ENCODE data around the gene SMYD3.
A peak's percentile ranks its signal among the peaks of the same experiment; 100 is the strongest.

Gene SMYD3

GRCh38 chr1:245800901-245801605, 706.0 kb downstream of the SMYD3 start:
- Histone ChIP-seq H3K36me3 (ENCODE audit: control insufficient read depth in 2 of 2, insufficient read depth in 1 of 2, low read length in 2 of 2) (no peaks in the 10 kb centered on the region), H3K27ac (ENCODE audit: extremely low read depth, low read depth, low read length) (no peak overlapping the region), H3K9me3 (ENCODE audit: control insufficient read depth, insufficient read depth, low read depth, low read length) (no peaks in the 10 kb centered on the region), H3K4me3 (ENCODE audit: low read depth, low read length) (no peak overlapping the region), H3K4me1 (ENCODE audit: control insufficient read depth, insufficient read depth, low read length) (no peaks in the 10 kb centered on the region)
- POLR2A ChIA-PET, result no interaction called here
- TF ChIP-seq ZNF571 (tag by site-specific recombination; IDR thresholded peaks at IDR 0.05), result no peak
- no peak for TF ChIP-seq HOXC10 (CRISPR knock-in tag; IDR thresholded peaks at IDR 0.05)
- no peak for TF ChIP-seq ZNF768 (tag by site-specific recombination; IDR thresholded peaks at IDR 0.05)
- TF ChIP-seq ZNF585B (tag by site-specific recombination; IDR thresholded peaks at IDR 0.05), result no peak
- TF ChIP-seq ZNF843 (tag by site-specific recombination; IDR thresholded peaks at IDR 0.05), result 0 out of 2 replicates have a peak, but pooled peaks have one; percentile 14
- no peak for TF ChIP-seq ZNF623 (tag by site-specific recombination; IDR thresholded peaks at IDR 0.05)
- CTCF ChIA-PET, result no interaction called here

- POLR2A ChIA-PET, result no interaction called here
- CTCF ChIA-PET, result interaction anchor here (0.7 to 1.4 kb wide), 2 partner anchors 61 to 419 kb away, joined by 3 to 4 read pairs; no protein-coding TSS in a partner anchor
- TF ChIP-seq ZNF184 (tag by site-specific recombination; IDR thresholded peaks at IDR 0.05) (no peak), ZNF544 (tag by site-specific recombination; IDR thresholded peaks at IDR 0.05) (no peak), ZSCAN4 (tag by site-specific recombination; IDR thresholded peaks at IDR 0.05) (0 out of 2 replicates have a peak, but pooled peaks have one; percentile 15)
- Histone ChIP-seq H3K36me3 (ENCODE audit: control insufficient read depth in 2 of 2, insufficient read depth in 1 of 2, low read length in 2 of 2) (no peaks in the 10 kb centered on the region), H3K4me1 (ENCODE audit: control insufficient read depth, insufficient read depth, low read length) (no peaks in the 10 kb centered on the region), H3K27ac (ENCODE audit: extremely low read depth, low read depth, low read length) (no peak overlapping the region), H3K9me3 (ENCODE audit: control insufficient read depth, insufficient read depth, low read depth, low read length) (no peaks in the 10 kb centered on the region), H3K4me3 (ENCODE audit: low read depth, low read length) (no peak overlapping the region)
Observed at GRCh38 chr1:245798349-245798711, 708.7 kb downstream of the SMYD3 start.

GRCh38 chr1:245797592-245798348, 709.3 kb downstream of the SMYD3 start:
- no peaks in the 10 kb centered on the region for H3K9me3 ChIP-seq (ENCODE audit: control insufficient read depth, insufficient read depth, low read depth, low read length)
- ChIA-PET CTCF (interaction anchor here (0.7 to 1.4 kb wide), 3 partner anchors 61 to 420 kb away, joined by 3 to 4 read pairs (median 4); no protein-coding TSS in a partner anchor), POLR2A (no interaction called here)
- no peaks in the 10 kb centered on the region for H3K36me3 ChIP-seq (ENCODE audit: control insufficient read depth in 2 of 2, insufficient read depth in 1 of 2, low read length in 2 of 2)
- H3K4me3 ChIP-seq (ENCODE audit: low read depth, low read length), result no peak overlapping the region
- no peak overlapping the region for H3K27ac ChIP-seq (ENCODE audit: extremely low read depth, low read depth, low read length)
- H3K4me1 ChIP-seq (ENCODE audit: control insufficient read depth, insufficient read depth, low read length), result no peaks in the 10 kb centered on the region
- TF ChIP-seq ZNF664 (tag by site-specific recombination; IDR thresholded peaks at IDR 0.05) (no peak), ZNF561 (tag by site-specific recombination; IDR thresholded peaks at IDR 0.05; ENCODE audit: borderline replicate concordance) (no peak), MYNN (tag by site-specific recombination; IDR thresholded peaks at IDR 0.05; ENCODE audit: borderline replicate concordance) (no peak), ZNF138 (tag by site-specific recombination; IDR thresholded peaks at IDR 0.05; ENCODE audit: borderline replicate concordance) (no peak), REST (tag by site-specific recombination; IDR thresholded peaks at IDR 0.05) (no peak), GLIS1 (tag by site-specific recombination; IDR thresholded peaks at IDR 0.05) (no peak), ZNF391 (tag by site-specific recombination; IDR thresholded peaks at IDR 0.05; ENCODE audit: borderline replicate concordance, low read depth) (no peak), KLF8 (tag by site-specific recombination; IDR thresholded peaks at IDR 0.05) (no peak), BCL6B (tag by site-specific recombination; IDR thresholded peaks at IDR 0.05) (no peak), ATF2 (tag by site-specific recombination; IDR thresholded peaks at IDR 0.05; ENCODE audit: low read depth) (no peak), ZBTB7A (tag by site-specific recombination; IDR thresholded peaks at IDR 0.05; ENCODE audit: low read depth) (no peak)
